Brain microvascular endothelial cell (primary cell): ENCODE results near the gene CHST3.

Experiments
- DNase-seq: peaks from one replicate; pipeline ENCODE4 v3.0.0-alpha.2; 2020
- H3K27ac ChIP-seq: fragments of 250-450 bp; sonication (Bioruptor Pico); 2 replicates; pipeline ENCODE4 v1.5.1; 2020; ENCODE audit warnings: mild to moderate bottlenecking, moderate library complexity
- H3K27me3 ChIP-seq: fragments of 250-450 bp; sonication (Bioruptor Pico); replicated peaks from 2 replicates; pipeline ENCODE4 v1.5.1; 2020; ENCODE audit warnings: mild to moderate bottlenecking
- H3K36me3 ChIP-seq: fragments of 250-450 bp; sonication (Bioruptor Pico); replicated peaks from 2 replicates; pipeline ENCODE4 v1.5.1; 2020; ENCODE audit warnings: mild to moderate bottlenecking
- H3K4me3 ChIP-seq: 2 replicates; pipeline ENCODE4 v1.5.1; 2011; ENCODE audit warnings: low read depth, mild to moderate bottlenecking, control low read depth, low read length, moderate library complexity
- CTCF ChIP-seq: IDR thresholded peaks from 2 replicates; pipeline ENCODE4 v1.5.1; 2011; ENCODE audit warnings: low read depth, mild to moderate bottlenecking, moderate library complexity, low read length, control low read depth, inconsistent platforms; ENCODE audit errors: missing control alignments
- in situ Hi-C: cut with HindIII; loops from 2 replicates; pipeline ENCODE4 v1.10.0; 2017; ENCODE audit warnings: low sequenced_read_pairs, low pct_ligation_motif_present

CHST3 gene

DNA sequence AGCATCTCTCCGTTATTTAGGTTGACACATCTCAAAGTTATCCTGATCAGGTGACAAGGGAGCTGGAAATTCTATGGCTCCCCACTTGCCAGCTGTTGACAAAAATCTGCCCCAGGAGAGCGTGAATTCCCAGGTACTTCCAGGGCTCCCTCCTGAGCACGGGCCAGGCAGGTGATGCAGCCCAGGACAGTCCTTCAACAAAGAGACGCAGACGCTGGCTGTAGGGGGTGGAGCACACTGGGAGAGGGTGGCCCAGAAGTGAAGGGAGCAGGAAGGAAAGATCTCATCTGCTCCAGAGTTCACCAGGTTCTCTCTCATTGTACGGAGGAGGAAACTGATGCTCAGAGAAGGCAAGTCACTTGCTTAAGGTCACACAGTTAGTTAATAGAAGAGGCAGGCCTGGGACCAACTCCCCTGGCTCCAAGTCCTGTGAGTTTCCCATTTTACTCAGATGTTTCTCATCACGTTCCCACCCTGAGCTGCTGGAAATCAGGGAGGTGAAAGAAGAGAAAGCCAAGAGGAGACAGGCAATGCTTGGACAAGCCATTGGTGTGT, 41.0 kb upstream of the CHST3 start:
- H3K4me3 ChIP-seq: no peak overlapping the region
- no peak for DNase-seq
- no peaks in the 10 kb centered on the region for H3K27me3 ChIP-seq
- in situ Hi-C loops: no loop called here
- no peak for TF ChIP-seq CTCF
- H3K36me3 ChIP-seq: no peaks in the 10 kb centered on the region
- no peak overlapping the region for H3K27ac ChIP-seq

DNA sequence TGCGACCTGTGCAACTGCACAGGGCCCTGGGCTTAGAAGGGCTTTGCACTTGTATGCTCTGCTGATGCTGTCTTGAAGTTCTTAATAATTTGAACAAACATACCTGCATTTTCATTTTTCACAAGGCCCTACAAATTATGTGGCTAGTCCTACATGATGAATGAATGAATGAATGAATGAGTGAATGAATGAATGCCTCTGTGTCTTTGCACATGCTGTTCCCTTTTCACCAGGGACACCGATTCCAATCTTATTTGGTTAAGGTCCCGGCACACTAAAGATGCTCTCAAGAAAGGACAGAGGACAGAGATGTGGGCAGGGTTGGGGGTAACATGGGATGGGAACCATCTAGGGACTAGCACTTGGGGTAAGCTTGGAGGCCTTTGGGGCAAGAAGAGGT, 39.4 kb upstream of the CHST3 start:
- H3K27ac ChIP-seq: no peak overlapping the region
- no peak overlapping the region for H3K4me3 ChIP-seq
- no peaks in the 10 kb centered on the region for H3K27me3 ChIP-seq
- no peaks in the 10 kb centered on the region for H3K36me3 ChIP-seq
- no peak for DNase-seq
- no peak for TF ChIP-seq CTCF
- in situ Hi-C loops: no loop called here

GRCh38 chr10:71927159-71927558, 37.0 kb upstream of the CHST3 start:
- no peak for TF ChIP-seq CTCF
- in situ Hi-C loops: no loop called here
- Histone ChIP-seq H3K27ac (no peak overlapping the region), H3K27me3 (no peaks in the 10 kb centered on the region), H3K4me3 (no peak overlapping the region), H3K36me3 (no peaks in the 10 kb centered on the region)
- DNase-seq: no peak

- TF ChIP-seq CTCF: no peak
- Histone ChIP-seq H3K4me3 (no peak overlapping the region), H3K27me3 (no peaks in the 10 kb centered on the region), H3K36me3 (no peaks in the 10 kb centered on the region), H3K27ac (no peak overlapping the region)
- in situ Hi-C loops: no loop called here
- DNase-seq: no peak
Observed at GRCh38 chr10:71927776-71928592, 36.2 kb upstream of the CHST3 start.

GRCh38 chr10:71931295-71931694, 32.9 kb upstream of the CHST3 start:
- Histone ChIP-seq H3K36me3 (no peaks in the 10 kb centered on the region), H3K27ac (no peak overlapping the region), H3K27me3 (no peaks in the 10 kb centered on the region), H3K4me3 (no peak overlapping the region)
- no peak for TF ChIP-seq CTCF
- in situ Hi-C loops: no loop called here
- no peak for DNase-seq
